ENCODE measurements around the gene SEC22C. TPM values are rescaled to one million over a fixed set of nuclear protein-coding genes. Genes with fewer than 3 reads are reported as not detected.

Gene SEC22C
- polyA plus RNA-seq, 1 donor = 49.7 TPM

- DNase-seq = no peak
Observed at GRCh38 chr3:42539871-42540714, 41.7 kb downstream of the SEC22C start.

- DNase-seq = no peak
Observed at GRCh38 chr3:42537350-42537749, 44.4 kb downstream of the SEC22C start.

DNA sequence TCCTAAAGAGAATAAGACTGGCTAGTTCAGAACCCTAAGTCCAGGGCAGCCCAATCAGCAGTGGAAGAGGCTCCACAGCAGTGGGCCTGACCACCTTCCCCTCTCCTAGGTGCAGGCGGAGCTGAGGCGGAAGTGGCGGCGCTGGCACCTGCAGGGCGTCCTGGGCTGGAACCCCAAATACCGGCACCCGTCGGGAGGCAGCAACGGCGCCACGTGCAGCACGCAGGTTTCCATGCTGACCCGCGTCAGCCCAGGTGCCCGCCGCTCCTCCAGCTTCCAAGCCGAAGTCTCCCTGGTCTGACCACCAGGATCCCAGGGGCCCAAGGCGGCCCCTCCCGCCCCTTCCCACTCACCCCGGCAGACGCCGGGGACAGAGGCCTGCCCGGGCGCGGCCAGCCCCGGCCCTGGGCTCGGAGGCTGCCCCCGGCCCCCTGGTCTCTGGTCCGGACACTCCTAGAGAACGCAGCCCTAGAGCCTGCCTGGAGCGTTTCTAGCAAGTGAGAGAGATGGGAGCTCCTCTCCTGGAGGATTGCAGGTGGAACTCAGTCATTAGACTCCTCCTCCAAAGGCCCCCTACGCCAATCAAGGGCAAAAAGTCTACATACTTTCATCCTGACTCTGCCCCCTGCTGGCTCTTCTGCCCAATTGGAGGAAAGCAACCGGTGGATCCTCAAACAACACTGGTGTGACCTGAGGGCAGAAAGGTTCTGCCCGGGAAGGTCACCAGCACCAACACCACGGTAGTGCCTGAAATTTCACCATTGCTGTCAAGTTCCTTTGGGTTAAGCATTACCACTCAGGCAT, 45.6 kb downstream of the SEC22C start:
- DNase-seq = no peak

- no peak for DNase-seq
Observed at GRCh38 chr3:42533161-42533897, 48.4 kb downstream of the SEC22C start.

DNA sequence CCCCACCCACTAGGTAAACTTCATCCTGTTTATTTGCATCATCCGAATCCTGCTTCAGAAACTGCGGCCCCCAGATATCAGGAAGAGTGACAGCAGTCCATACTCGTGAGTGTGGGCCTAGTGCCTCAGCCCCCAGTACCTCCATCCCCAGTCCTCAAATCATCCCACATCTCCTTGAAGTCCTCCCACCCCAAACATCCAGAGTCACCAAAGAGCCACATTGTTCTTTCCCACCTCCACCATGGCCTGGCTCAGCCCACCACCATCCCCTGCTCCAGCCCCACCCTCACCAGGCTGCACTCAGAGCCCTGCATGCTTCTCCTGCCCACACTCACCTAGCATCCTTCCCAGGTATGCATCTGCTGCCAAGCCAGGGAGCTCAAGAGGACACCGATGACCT, 49.5 kb downstream of the SEC22C start:
- DNase-seq = no peak

- DNase-seq = no peak
Observed at GRCh38 chr3:42531470-42531869, 50.3 kb downstream of the SEC22C start.

DNA sequence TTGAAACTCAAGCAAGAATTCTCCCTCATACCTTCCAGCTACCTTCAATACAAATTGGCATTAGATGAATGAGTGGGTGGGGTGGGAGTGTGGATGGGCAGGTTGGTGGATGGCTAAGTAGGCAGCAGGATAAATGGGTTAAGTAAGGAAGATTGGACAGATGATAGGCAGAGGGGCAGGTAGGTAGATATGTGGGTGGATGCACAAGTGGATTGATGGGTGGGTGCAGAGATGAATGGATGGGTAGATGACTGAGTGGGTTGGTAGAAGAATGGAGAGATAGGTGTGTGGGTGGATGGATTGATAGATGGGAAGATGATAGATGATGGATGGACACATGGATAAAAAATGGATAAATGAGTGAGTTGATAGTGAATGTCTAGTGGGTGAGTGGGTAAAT, 51.7 kb downstream of the SEC22C start:
- DNase-seq = no peak

- no peak for DNase-seq
Observed at GRCh38 chr3:42529468-42529867, 52.3 kb downstream of the SEC22C start.

- DNase-seq = no peak
Observed at GRCh38 chr3:42527368-42527917, 54.3 kb downstream of the SEC22C start.

GRCh38 chr3:42526616-42527367, 55.0 kb downstream of the SEC22C start:
- DNase-seq = no peak

DNA sequence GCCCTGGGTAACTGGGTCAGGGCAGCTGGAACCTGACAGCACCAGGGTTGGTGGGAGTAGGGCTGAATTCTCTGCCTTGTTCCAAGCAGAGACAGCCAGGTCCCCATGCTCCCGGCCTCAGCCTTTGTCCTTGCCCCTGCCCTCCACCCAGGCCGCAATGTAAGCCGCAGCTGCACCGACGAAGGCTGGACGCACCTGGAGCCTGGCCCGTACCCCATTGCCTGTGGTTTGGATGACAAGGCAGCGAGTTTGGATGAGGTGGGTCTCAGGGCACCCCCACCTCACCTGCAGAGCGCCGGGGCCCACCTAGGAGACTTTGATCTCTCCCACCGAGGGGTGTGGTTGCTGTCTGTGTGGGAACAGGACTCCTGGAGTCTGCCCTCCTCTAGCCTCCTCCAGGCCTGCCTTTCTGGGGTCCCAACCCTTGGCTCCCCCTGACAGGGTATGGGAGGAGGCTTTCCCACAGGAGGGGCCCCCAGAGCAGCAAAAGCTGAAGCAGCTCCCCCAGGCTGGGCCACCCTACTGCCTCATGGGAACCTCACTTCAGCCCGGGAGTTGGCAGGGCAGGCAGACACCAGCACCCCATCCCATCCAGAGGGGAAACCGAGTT, 55.9 kb downstream of the SEC22C start:
- DNase-seq = no peak

GRCh38 chr3:42525212-42525611, 56.6 kb downstream of the SEC22C start:
- DNase-seq = no peak

GRCh38 chr3:42524751-42525150, 57.0 kb downstream of the SEC22C start:
- DNase-seq = no peak

GRCh38 chr3:42520906-42521305, 60.9 kb downstream of the SEC22C start:
- no peak for DNase-seq

- DNase-seq = no peak
Observed at GRCh38 chr3:42520336-42520735, 61.4 kb downstream of the SEC22C start.

- DNase-seq = no peak
Observed at GRCh38 chr3:42519568-42519962, 62.2 kb downstream of the SEC22C start.

GRCh38 chr3:42518800-42519567, 62.8 kb downstream of the SEC22C start:
- DNase-seq = no peak

DNA sequence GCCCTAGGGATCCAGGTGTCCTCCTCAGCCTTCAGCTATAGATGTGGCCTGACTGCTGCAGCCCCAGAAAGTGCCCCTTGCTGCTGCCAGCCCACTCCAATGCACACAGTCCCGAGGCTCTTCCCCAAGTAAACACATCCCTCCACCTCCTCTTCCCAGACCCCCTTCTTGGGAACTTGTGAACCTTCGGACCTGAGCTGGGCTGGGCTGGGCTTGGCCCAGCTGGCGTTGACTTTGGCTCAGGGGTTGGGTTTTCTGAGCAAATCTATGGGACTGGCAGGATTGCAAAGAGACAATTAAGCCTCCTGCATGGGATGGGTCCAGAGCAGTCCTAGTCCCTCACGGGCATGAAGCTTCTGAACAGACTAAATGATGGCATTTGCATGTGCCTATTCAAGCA, 64.7 kb downstream of the SEC22C start:
- DNase-seq = no peak

DNA sequence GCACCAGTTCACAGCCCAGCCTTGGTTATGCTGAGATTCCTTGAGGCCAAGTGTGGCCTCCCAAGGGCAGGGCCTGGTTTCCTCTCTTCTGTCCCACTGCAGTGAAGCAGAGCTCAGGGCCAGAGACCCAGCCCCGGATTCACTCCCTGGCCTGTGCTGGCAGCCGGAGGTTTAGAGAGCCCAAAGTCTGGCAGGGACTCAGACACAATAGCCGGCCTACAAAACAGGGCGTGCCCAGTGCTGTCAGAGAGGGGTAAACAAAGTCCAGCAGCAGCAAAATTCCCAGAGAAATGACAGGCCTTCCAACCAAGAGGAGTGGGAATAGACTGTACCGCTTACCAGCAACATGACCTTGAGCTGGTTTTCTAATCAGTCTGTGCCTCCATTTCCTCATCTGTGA, 65.3 kb downstream of the SEC22C start:
- DNase-seq = no peak

GRCh38 chr3:42515976-42516375, 65.8 kb downstream of the SEC22C start:
- no peak for DNase-seq

All from left kidney (tissue), 2 donors.